ENCODE results near the gene METTL22. TPM values are rescaled to one million over a fixed set of nuclear protein-coding genes. Genes with fewer than 3 reads are reported as not detected.

METTL22 gene
- polyA plus RNA-seq, 1 experiment, result 54.6 TPM

GRCh38 chr16:8594149-8594666, 27.3 kb upstream of the METTL22 start:
- POLR2A ChIA-PET, result no interaction called here
- TF ChIP-seq CTCF (IDR thresholded peaks at IDR 0.05; ENCODE audit: insufficient read depth, low read depth, low read length), result no peak
- CTCF ChIA-PET, result no interaction called here
- peaks cover 4% of the 10 kb centered on the region for H3K27me3 ChIP-seq (ENCODE audit: control insufficient read depth, insufficient read depth, low read length)
- no peak for DNase-seq (ENCODE audit: low read depth)
- no peaks in the 10 kb centered on the region for H3K36me3 ChIP-seq (ENCODE audit: control insufficient read depth, insufficient read depth, low read length)
- H3K4me3 ChIP-seq (ENCODE audit: low read depth, low read length), result no peak overlapping the region

DNA sequence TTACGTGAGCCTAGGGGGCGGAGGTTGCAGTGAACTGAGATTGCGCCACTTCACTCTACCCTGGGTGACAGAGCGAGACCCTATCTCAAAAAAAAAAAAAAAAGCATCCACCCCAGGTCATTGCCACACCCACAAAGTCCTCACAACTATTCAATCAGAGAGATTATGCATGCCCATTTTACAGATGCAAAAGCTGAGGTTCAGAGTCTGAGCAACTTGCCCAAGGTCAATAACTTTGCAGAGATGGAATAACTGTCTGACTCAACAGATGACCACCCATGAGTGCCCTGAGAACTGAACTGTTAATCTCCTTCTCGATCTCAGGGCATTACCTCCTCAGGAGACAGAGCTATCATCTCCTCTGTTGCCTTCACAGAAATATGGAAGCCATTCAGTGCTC, 25.7 kb upstream of the METTL22 start:
- Histone ChIP-seq H3K36me3 (ENCODE audit: control insufficient read depth, insufficient read depth, low read length) (no peaks in the 10 kb centered on the region), H3K27me3 (ENCODE audit: control insufficient read depth, insufficient read depth, low read length) (no peaks in the 10 kb centered on the region), H3K4me3 (ENCODE audit: low read depth, low read length) (no peak overlapping the region)
- POLR2A ChIA-PET, result no interaction called here
- DNase-seq (ENCODE audit: low read depth), result no peak
- CTCF ChIA-PET, result no interaction called here
- no peak for TF ChIP-seq CTCF (IDR thresholded peaks at IDR 0.05; ENCODE audit: insufficient read depth, low read depth, low read length)

GRCh38 chr16:8596581-8596980, 24.9 kb upstream of the METTL22 start:
- TF ChIP-seq CTCF (IDR thresholded peaks at IDR 0.05; ENCODE audit: insufficient read depth, low read depth, low read length), result no peak
- DNase-seq (ENCODE audit: low read depth), result no peak
- no peaks in the 10 kb centered on the region for H3K27me3 ChIP-seq (ENCODE audit: control insufficient read depth, insufficient read depth, low read length)
- ChIA-PET POLR2A (no interaction called here), CTCF (interaction anchor here (1.2 kb wide), 1 partner anchor 11 kb away, joined by 4 read pairs; no protein-coding TSS in a partner anchor)
- H3K36me3 ChIP-seq (ENCODE audit: control insufficient read depth, insufficient read depth, low read length), result no peaks in the 10 kb centered on the region
- H3K4me3 ChIP-seq (ENCODE audit: low read depth, low read length), result no peak overlapping the region

- DNase-seq (ENCODE audit: low read depth), result no peak
- ChIA-PET POLR2A (no interaction called here), CTCF (no interaction called here)
- Histone ChIP-seq H3K27me3 (ENCODE audit: control insufficient read depth, insufficient read depth, low read length) (no peaks in the 10 kb centered on the region), H3K36me3 (ENCODE audit: control insufficient read depth, insufficient read depth, low read length) (no peaks in the 10 kb centered on the region), H3K4me3 (ENCODE audit: low read depth, low read length) (no peak overlapping the region)
- no peak for TF ChIP-seq CTCF (IDR thresholded peaks at IDR 0.05; ENCODE audit: insufficient read depth, low read depth, low read length)
Observed at GRCh38 chr16:8600144-8600775, 21.2 kb upstream of the METTL22 start.

DNA sequence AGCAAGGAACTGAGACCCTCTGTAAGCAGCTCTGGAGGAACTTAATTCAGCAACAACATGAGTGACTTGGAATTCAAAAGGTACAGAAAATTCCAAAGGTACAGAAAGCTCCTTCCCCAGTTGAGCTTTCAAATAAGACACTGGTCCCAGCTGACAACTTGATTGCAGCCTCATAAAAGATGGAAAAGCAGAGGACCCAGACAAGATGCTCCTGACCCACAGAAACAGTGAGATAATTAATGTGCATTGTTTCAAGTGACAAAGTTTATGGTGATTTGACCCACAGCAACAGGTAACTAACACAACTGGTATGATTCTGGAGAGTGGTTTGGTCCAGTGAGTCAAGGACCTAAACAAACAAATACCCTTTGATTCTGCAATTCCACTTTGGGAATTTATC, 15.9 kb upstream of the METTL22 start:
- no peak for TF ChIP-seq CTCF (IDR thresholded peaks at IDR 0.05; ENCODE audit: insufficient read depth, low read depth, low read length)
- no peak for DNase-seq (ENCODE audit: low read depth)
- ChIA-PET POLR2A (no interaction called here), CTCF (no interaction called here)
- Histone ChIP-seq H3K36me3 (ENCODE audit: control insufficient read depth, insufficient read depth, low read length) (no peaks in the 10 kb centered on the region), H3K4me3 (ENCODE audit: low read depth, low read length) (no peak overlapping the region), H3K27me3 (ENCODE audit: control insufficient read depth, insufficient read depth, low read length) (no peaks in the 10 kb centered on the region)

Measured in BJ (cell line).